Neural progenitor cell (in vitro differentiated cells): ENCODE results near the gene MAPRE3.

Source experiments
- EZH2 ChIP-seq: fragments of 200-600 bp; sonication (generic); IDR thresholded peaks from 2 replicates; pipeline ENCODE4 v1.6.1; 2017; ENCODE audit warnings: antibody characterized with exemption, mild to moderate bottlenecking, moderate library complexity
- EZH2phosphoT487 ChIP-seq: fragments of 200-600 bp; sonication (generic); IDR thresholded peaks from 2 replicates; pipeline ENCODE4 v1.6.1; 2017; ENCODE audit warnings: antibody characterized with exemption
- TF ChIP-seq, protein P1 (sequence below): fragments of 200-600 bp; sonication (generic); IDR thresholded peaks from 2 replicates; pipeline ENCODE4 v1.5.1; 2017; ENCODE audit warnings: antibody characterized with exemption, mild to moderate bottlenecking

DNA sequence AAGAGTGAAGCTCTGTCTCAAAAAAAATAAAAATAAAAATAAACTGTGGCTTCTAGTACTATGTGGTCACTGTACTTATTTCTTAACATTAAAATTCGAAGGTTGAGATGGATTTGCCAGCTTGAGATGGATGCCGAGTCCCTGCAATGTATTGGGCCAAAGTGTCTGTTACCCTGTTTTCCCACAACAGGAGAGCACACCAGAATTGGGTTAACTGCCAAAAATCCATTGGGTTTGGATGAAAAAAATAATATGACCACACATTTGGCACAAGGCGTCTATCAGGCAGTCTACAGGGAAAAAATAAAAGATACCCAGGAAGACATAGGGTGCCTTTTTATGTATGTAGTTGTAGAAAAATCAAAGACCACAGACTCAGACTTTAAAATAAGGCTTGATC lies 19.2 kb upstream of the MAPRE3 start:
- TF ChIP-seq, protein P1, sequence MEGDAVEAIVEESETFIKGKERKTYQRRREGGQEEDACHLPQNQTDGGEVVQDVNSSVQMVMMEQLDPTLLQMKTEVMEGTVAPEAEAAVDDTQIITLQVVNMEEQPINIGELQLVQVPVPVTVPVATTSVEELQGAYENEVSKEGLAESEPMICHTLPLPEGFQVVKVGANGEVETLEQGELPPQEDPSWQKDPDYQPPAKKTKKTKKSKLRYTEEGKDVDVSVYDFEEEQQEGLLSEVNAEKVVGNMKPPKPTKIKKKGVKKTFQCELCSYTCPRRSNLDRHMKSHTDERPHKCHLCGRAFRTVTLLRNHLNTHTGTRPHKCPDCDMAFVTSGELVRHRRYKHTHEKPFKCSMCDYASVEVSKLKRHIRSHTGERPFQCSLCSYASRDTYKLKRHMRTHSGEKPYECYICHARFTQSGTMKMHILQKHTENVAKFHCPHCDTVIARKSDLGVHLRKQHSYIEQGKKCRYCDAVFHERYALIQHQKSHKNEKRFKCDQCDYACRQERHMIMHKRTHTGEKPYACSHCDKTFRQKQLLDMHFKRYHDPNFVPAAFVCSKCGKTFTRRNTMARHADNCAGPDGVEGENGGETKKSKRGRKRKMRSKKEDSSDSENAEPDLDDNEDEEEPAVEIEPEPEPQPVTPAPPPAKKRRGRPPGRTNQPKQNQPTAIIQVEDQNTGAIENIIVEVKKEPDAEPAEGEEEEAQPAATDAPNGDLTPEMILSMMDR = no peak
- no peak for TF ChIP-seq EZH2
- no peak for TF ChIP-seq EZH2phosphoT487
